OCI-LY7 (cell line): ENCODE results near the gene CEP120.

Experiments used
- EZH2phosphoT487 ChIP-seq: fragments of 200-600 bp; sonication (generic); IDR thresholded peaks from 2 replicates; pipeline ENCODE4 v1.6.1; 2018; ENCODE audit warnings: low read depth, borderline replicate concordance, mild to moderate bottlenecking, mixed run types, antibody characterized with exemption, low read length, moderate library complexity, mixed read lengths
- TF ChIP-seq, protein P1 (sequence below): fragments of 200-600 bp; sonication (generic); conservative IDR thresholded peaks from 2 replicates; pipeline ENCODE4 v1.5.1; 2014; ENCODE audit warnings: mild to moderate bottlenecking, antibody characterized with exemption, low read length, moderate library complexity, mixed read lengths

DNA sequence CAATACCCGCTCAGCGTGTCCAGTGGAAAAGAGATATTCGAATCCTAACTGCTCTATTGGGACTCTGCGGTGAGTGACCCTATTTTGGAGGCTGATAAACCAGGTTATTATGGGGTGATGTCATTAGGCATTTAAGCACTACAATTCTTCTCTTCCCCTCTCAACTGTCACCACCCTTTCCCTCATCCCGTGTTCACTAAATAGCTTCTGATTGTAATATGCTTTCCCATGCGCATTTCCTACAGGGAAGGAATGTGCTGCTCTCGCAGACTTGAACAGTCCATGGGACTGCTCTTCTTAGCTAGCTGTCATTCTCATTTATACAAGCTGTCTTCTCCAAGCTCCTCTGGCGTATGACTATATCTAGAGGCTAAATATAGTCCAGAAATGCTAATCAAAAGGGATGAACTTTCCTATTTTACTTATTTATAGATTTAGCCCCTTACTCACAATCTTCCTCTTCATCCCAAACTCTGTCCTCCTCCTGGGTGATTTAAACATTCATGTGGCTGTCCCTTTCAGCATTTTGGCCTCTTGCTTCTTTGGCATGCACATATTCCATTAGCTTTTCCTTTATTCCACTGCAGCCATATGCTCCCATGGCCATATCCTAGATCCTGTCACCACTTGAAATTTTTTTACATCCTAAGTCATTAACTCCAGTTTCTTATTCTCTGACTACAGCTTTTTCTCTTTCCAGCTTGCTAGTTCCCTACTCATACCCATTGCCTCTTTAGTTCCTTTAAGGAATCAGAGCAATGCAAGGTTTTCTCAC, 49.1 kb upstream of the CEP120 start:
- TF ChIP-seq EZH2phosphoT487 = no peak
- TF ChIP-seq, protein P1, sequence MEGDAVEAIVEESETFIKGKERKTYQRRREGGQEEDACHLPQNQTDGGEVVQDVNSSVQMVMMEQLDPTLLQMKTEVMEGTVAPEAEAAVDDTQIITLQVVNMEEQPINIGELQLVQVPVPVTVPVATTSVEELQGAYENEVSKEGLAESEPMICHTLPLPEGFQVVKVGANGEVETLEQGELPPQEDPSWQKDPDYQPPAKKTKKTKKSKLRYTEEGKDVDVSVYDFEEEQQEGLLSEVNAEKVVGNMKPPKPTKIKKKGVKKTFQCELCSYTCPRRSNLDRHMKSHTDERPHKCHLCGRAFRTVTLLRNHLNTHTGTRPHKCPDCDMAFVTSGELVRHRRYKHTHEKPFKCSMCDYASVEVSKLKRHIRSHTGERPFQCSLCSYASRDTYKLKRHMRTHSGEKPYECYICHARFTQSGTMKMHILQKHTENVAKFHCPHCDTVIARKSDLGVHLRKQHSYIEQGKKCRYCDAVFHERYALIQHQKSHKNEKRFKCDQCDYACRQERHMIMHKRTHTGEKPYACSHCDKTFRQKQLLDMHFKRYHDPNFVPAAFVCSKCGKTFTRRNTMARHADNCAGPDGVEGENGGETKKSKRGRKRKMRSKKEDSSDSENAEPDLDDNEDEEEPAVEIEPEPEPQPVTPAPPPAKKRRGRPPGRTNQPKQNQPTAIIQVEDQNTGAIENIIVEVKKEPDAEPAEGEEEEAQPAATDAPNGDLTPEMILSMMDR = no peak
